Spleen (tissue), 7 donors: ENCODE results near the gene COL9A3.

Source experiments
- POLR2A ChIP-seq, 3 donors: fragments of 450-650 bp; IDR thresholded peaks; one replicate each; pipeline ENCODE4 v1.5.1; 2017; ENCODE audit warnings: antibody characterized with exemption in 3 of 3, mild to moderate bottlenecking in 1 of 3
- TF ChIP-seq, protein P1 (sequence below), 11 experiments: fragments of 200-600 bp in 7 of 11; fragments of 450-650 bp in 4 of 11; sonication (generic) in 4 of 11; IDR thresholded peaks in 8 of 11; conservative IDR thresholded peaks in 3 of 11; 1 replicate in 7 of 11; 2 replicates in 4 of 11; pipeline versions ENCODE4 v1.4.0 to v1.8.0; 2016 to 2021; ENCODE audit warnings: antibody characterized with exemption in 11 of 11, inconsistent platforms in 4 of 11, mild to moderate bottlenecking in 1 of 11
- donor health status: DM: no; HTN: no; CAD: no; lungs with moderate emphysema.
- donor health status: DM: no; HTN: no; CAD: no.
- donor health status: DM: no; HTN: no; CAD: no.

DNA sequence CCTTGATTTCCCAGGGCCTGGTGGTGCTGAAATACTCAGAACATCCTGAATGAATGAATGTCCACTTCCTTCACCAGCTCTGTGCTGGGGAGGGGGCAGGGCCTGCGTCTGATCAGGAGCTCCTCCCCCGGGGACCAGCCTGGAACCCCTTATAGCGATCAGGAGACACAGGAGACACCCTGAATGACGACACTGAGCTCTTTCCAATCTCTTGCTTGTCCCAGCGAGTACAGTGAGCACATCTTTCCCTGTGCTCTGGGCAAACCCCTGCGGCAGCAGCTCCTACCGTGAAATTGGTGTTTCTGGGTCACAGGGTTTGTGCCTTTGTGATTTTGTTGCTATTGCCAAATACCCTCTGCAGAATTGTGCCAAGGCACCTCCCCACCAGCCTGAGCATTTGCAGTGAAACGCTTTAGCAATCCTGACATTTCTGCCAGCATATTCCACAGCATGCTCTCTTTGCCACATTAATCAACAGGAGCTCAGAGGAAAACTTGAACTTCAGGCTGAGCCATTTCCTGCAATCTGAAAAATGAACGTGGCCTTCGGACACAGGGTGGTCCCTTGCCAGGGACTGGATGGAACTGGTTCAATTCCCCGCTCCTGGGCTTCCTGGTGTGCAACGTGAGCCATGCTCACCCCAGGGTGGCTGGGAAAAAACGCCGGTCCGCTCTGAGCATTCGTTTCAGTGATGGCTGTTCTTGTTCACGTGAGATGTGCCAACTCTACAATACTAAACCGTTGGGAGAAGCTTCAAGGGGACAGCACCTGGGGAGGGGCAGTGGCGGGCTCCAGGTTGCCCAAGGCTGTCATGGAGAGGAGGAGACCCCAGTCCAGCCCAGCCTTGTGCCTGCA is 43.6 kb upstream of the COL9A3 start:
- TF ChIP-seq, protein P1, sequence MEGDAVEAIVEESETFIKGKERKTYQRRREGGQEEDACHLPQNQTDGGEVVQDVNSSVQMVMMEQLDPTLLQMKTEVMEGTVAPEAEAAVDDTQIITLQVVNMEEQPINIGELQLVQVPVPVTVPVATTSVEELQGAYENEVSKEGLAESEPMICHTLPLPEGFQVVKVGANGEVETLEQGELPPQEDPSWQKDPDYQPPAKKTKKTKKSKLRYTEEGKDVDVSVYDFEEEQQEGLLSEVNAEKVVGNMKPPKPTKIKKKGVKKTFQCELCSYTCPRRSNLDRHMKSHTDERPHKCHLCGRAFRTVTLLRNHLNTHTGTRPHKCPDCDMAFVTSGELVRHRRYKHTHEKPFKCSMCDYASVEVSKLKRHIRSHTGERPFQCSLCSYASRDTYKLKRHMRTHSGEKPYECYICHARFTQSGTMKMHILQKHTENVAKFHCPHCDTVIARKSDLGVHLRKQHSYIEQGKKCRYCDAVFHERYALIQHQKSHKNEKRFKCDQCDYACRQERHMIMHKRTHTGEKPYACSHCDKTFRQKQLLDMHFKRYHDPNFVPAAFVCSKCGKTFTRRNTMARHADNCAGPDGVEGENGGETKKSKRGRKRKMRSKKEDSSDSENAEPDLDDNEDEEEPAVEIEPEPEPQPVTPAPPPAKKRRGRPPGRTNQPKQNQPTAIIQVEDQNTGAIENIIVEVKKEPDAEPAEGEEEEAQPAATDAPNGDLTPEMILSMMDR (IDR thresholded peaks at IDR 0.05 in 8 of 11, conservative IDR thresholded peaks at IDR 0.05 in 3 of 11) = no peak
- TF ChIP-seq POLR2A (IDR thresholded peaks at IDR 0.05) = no peak
